Measurements from ENCODE around the gene ART5. TPM values are rescaled to one million over a fixed set of nuclear protein-coding genes. Genes with fewer than 3 reads are reported as not detected.

Gene ART5
- total RNA-seq, 1 experiment from 2014 or later = 7.9 TPM

DNA sequence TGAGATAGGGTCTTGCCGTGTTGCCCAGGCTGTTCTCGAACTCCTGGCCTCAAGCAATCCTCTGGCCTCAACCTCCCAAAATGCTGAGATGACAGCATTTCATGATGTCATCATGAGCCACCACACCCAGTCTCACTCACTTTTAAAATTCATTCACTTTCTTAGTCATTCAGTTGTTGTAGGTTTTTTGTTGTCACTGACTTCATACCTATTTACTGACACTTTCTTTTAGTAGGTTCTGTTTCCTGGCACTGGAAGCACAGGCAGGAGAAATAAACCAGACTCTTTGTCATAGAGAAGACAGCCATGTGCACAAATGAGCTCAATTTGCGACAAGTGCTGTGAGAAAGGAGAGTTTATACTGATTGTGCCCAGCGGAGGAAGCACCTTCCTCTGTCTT is 10.5 kb downstream of the ART5 start:
- Mint-ChIP-seq H3K4me3 (no peak overlapping the region), H3K36me3 (ENCODE audit: insufficient read depth in 1 of 3, low read depth in 3 of 3) (no peaks in the 10 kb centered on the region; a peak in 2 of 7 replicates), H3K9me3 (no peaks in the 10 kb centered on the region), H3K27ac (0 out of 7 replicates have a peak overlapping the region, but pooled peaks of 1 of the 3 experiments have one; percentile 39), H3K4me1 (peaks cover 0 to 8% of the 10 kb centered on the region in 2 experiments; a peak in 2 of 4 replicates), H3K27me3 (ENCODE audit: low read depth) (peaks cover 3% of the 10 kb centered on the region; the same call in 1 of the 2 replicates)
- H4K5ac ChIP-seq (ENCODE audit: insufficient read length, low read depth, low read length) = no peak overlapping the region
- no peak overlapping the region for H2BK120ac ChIP-seq (ENCODE audit: low read depth, low read length, poor library complexity, severe bottlenecking)
- H3K9me3 ChIP-seq (ENCODE audit: control insufficient read depth, low read depth, low read length) = no peaks in the 10 kb centered on the region
- H3K4me1 ChIP-seq (ENCODE audit: insufficient read depth, low read length) = no peaks in the 10 kb centered on the region
- DNase-seq = no peak
- no peak overlapping the region for H2BK5ac ChIP-seq (ENCODE audit: insufficient read length, low read length)
- no peak overlapping the region for H3K4me2 ChIP-seq (ENCODE audit: insufficient read depth, insufficient read length, low read length)
- no peak overlapping the region for H2BK20ac ChIP-seq (ENCODE audit: low read depth, low read length, poor library complexity, severe bottlenecking)
- no peak overlapping the region for H2AFZ ChIP-seq (ENCODE audit: low read length)
- no peaks in the 10 kb centered on the region for H4K20me1 ChIP-seq (ENCODE audit: control insufficient read depth, insufficient read depth, insufficient read length)
- no peak overlapping the region for H3T11ph ChIP-seq (ENCODE audit: low read length)
- no peak overlapping the region for H3K56ac ChIP-seq (ENCODE audit: insufficient read length, low read depth, low read length)
- H2BK15ac ChIP-seq (ENCODE audit: low read depth, low read length) = no peak overlapping the region
- no peak overlapping the region for H2AK5ac ChIP-seq (ENCODE audit: insufficient read length, low read length)
- H3K79me1 ChIP-seq (ENCODE audit: insufficient read depth, low read depth, low read length, poor library complexity, severe bottlenecking) = no peaks in the 10 kb centered on the region
- H3K14ac ChIP-seq (ENCODE audit: insufficient read depth, low read length) = no peak overlapping the region
- H3K18ac ChIP-seq (ENCODE audit: insufficient read length, low read depth, low read length) = no peak overlapping the region
- H4K8ac ChIP-seq (replicated peaks; ENCODE audit: insufficient read length, low read depth, low read length) = no peak overlapping the region
- H4K91ac ChIP-seq (ENCODE audit: insufficient read length, low read depth, low read length) = no peak overlapping the region
- H2BK12ac ChIP-seq (ENCODE audit: insufficient read length, low read depth, low read length) = no peak overlapping the region
- H3K79me2 ChIP-seq (ENCODE audit: insufficient read depth, low read length) = no peaks in the 10 kb centered on the region
- WGBS (ENCODE audit: extremely low coverage, insufficient read length, low lambda C conversion rate) = no CpG with 5 or more reads among the region's 4 CpGs
- no peak overlapping the region for H3K4ac ChIP-seq (ENCODE audit: low read depth, low read length)
- H3K23me2 ChIP-seq (ENCODE audit: insufficient read length, low read depth, low read length, poor library complexity, severe bottlenecking) = no peaks in the 10 kb centered on the region
- H3K23ac ChIP-seq (ENCODE audit: insufficient read length, low read depth, low read length) = no peak overlapping the region
- TF ChIP-seq, protein P1, sequence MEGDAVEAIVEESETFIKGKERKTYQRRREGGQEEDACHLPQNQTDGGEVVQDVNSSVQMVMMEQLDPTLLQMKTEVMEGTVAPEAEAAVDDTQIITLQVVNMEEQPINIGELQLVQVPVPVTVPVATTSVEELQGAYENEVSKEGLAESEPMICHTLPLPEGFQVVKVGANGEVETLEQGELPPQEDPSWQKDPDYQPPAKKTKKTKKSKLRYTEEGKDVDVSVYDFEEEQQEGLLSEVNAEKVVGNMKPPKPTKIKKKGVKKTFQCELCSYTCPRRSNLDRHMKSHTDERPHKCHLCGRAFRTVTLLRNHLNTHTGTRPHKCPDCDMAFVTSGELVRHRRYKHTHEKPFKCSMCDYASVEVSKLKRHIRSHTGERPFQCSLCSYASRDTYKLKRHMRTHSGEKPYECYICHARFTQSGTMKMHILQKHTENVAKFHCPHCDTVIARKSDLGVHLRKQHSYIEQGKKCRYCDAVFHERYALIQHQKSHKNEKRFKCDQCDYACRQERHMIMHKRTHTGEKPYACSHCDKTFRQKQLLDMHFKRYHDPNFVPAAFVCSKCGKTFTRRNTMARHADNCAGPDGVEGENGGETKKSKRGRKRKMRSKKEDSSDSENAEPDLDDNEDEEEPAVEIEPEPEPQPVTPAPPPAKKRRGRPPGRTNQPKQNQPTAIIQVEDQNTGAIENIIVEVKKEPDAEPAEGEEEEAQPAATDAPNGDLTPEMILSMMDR (conservative IDR thresholded peaks at IDR 0.05) = no peak
- no peak overlapping the region for H3K27ac ChIP-seq (ENCODE audit: insufficient read length, low read depth, low read length)
- no peaks in the 10 kb centered on the region for H3K27me3 ChIP-seq (ENCODE audit: insufficient read depth, low read length)
- no peak overlapping the region for H3K9ac ChIP-seq (ENCODE audit: extremely low read depth, insufficient read length, low read length)

All from H9 (cell line).